Tongue (tissue), 2 donors: ENCODE measurements around the gene MEF2C. TPM values are rescaled to one million over a fixed set of nuclear protein-coding genes. Genes with fewer than 3 reads are reported as not detected.

Source experiments
- DNase-seq: peaks from one replicate; pipeline ENCODE4 v3.0.0-alpha.2; 2015
- total RNA-seq: library from RNA; depleted of rRNA; stranded (reverse); fragments of >200 nt; gene quantifications from one replicate; pipeline ENCODE4 v1.2.3, GENCODE V29; 2014

Gene MEF2C
- total RNA-seq, 1 donor from 2014 or later = 535 TPM

GRCh38 chr5:88888291-88888690 lies 5.3 kb upstream of the MEF2C start:
- no peak for DNase-seq

- no peak for DNase-seq
These were observed 4.4 kb upstream of the MEF2C start for GRCh38 chr5:88887342-88887741.

DNA sequence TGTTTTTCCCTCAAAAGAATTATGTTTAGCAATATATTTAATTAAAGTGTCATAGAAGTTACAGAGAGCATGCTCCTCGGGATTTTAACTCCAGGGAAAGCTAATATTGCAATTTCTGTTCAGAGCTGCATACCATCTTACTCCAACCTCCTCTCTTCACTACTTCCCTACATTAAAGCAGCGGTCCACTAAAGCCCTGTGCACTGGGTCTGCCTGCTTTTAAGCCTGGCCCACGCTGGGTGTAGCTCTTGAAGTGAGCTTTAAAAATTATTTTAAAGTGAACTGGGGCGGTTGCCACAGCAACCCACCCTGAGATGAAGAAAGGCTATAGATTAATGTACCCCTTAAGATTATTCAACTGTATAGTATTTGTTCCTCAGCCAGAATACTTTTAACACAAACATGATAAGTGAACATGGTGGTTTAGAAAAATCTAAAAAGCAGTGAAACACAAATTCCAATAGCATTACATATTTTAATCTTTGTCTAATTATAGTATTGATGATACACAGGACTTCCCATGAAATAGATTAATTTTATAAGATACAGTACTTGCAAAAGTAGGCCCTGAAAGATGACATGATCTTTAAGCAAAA lies 3.9 kb upstream of the MEF2C start:
- DNase-seq = no peak

- DNase-seq = no peak
These were observed 3.3 kb upstream of the MEF2C start for GRCh38 chr5:88886252-88886651.

DNA sequence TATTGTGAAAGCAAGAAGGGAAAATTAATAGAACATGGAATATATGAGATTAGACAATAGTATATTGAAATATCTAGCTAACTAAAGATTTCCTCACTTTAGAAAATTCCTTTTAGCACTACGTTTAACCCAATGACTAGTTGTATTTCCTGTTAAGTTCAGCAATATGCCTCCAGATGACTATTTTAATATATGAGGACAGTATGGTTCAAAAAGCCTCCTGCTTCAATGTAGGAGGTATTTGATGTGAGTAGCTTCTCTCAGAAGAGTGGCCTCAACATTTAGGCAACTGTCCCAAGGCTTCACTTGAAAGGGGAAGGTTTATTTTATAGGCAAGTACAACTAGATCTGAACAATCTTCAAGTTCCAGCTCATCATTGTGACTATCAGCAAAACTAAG lies 2.0 kb upstream of the MEF2C start:
- DNase-seq = no peak

DNA sequence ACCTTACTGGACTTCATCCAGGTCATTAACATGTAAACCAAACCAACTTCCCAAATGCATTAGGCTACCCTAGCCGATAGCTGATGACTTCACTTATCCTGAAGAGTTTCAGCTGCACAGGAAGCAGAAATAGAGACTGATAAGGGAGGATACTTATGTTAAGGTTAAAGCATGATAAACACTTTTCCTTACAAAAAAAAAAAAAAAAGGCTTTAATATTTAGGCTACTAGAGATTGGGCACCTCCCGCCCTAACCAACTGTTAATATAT lies 1.6 kb upstream of the MEF2C start:
- peak; percentile 43 for DNase-seq

GRCh38 chr5:88883836-88884607 lies 1.0 kb upstream of the MEF2C start:
- peak; percentile 84 for DNase-seq

DNA sequence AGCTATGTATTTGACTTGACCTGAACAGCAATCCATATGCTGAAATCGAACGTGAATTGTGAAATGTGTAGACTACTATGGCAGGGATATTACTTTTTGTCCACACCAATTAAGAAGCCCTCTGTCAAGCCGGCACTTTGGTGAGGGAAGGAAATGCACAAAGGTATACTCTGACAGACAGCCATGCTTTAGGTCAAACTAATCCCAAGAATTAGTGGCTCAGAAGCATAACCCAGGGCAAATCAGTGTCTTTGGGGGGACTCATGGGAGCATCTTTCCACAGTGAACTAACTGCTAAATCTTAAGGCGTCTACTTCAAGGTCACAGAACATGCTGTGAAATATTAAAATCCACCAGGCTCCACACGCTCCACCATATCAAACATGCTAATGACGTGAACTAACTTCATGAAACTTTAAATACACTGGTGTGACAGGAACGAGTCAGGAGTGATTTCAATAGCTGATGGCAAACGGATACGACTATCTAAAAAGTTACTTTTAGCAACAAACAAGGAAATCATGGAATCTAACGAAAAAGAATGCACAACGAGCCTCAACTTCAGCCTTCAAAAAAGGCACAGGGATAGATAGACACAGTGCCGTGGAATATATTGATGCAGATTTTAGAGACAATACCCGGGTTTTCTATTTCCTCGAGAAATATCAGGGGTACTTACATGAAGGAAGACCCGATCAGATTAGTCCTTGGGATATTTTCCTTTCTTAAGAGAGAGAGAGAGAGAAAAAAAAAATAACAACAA lies 527 bp downstream of the MEF2C start:
- peak; percentile 55 for DNase-seq

DNA sequence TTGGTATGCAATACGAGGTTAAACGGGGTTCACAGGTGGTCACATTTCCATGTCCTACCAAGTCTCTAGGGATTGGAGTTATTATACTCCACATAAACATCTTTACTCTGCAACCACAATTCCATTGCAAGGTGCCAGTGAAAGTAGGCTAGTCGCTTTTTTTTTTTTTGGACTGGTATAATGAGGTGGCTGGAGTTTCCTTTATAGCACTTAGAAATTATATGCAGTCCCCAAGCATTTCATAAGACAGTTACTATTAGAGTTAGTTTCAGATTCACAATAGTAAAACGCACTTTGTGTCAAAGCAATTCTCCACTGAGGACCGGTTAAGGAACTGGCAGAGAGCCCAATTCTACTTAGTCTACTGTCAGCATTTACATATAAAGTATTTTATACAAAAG lies 1.4 kb downstream of the MEF2C start:
- peak; percentile 54 for DNase-seq

GRCh38 chr5:88880201-88880600 lies 2.8 kb downstream of the MEF2C start:
- no peak for DNase-seq

DNA sequence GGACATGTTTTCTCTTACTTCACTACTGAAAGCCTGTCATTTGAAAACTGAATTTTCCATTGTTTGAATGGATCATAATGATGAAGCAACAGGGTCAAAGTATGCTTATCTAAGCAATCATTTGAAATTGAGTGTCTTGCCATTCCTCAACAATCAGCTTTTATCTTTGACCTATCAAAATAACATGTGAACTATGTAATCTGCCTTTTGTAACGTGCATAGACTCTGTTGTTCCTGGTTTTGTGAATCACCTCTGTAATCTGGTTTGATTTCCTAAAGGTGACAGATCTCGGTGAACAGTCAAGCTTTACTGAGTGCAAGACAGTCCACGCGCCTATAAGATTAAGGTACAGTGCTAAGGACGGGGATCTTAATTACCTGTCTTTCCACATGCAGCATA lies 3.3 kb downstream of the MEF2C start:
- no peak for DNase-seq

GRCh38 chr5:88878976-88879375 lies 4.0 kb downstream of the MEF2C start:
- no peak for DNase-seq

- DNase-seq = no peak
These were observed 5.2 kb downstream of the MEF2C start for GRCh38 chr5:88877826-88878225.

DNA sequence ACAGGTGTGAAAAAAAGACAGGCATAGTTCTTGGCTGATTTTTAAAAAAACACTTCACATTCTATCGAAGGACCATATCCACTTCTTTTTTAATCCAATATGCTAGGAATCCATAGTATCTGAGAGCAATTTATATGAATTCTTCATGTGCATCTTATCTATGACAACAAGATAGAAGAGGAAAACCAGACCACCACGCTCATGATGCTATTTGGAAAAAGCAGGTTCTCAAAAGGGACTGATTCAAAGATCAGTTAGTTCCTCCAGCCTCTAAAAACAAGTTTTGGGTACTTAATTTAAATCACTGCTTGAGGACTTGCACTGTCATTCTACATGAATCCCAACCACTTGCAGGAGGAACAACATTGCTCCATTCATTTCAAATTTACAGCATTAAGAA lies 6.3 kb downstream of the MEF2C start:
- DNase-seq = no peak

- no peak for DNase-seq
These were observed 7.4 kb downstream of the MEF2C start for GRCh38 chr5:88875341-88876234.

- no peak for DNase-seq
These were observed 9.5 kb downstream of the MEF2C start for GRCh38 chr5:88873447-88873846.

DNA sequence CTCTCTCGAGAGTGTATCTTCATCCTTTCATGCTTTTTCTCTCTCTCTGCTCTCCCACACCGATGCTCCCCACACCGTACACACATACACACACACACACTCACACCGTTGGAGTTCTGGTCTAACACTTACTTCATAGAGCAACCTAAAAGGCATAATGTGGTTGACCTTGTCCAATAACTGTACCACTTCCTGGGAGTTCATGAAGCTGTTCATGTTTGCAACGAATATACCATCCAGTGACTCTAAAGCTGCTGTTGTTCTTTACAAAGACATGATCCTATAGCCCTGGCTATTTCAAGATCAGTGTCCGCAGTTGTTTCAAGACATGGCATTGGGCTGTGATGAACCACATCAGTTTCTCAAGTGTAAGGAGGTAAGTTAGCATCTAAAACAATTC lies 10.0 kb downstream of the MEF2C start:
- DNase-seq = no peak

DNA sequence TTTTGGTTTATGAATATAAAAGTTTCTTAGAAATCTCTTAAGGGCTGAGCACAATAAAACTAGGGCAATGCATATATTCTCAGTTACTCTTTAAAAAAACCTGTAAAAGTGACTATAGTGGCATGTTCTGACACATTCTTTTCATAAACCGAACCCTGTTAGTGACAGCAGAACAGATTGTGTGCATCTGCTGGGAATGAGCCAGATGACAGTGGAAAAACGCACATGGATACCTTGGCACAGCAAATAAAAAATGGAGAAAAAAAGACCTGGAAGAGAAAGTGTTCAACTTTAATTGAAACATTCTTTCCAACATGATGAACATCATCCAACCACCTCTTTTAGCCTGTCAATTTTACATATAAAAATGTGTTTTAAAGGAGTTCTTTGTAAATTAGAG lies 12.7 kb downstream of the MEF2C start:
- no peak for DNase-seq

DNA sequence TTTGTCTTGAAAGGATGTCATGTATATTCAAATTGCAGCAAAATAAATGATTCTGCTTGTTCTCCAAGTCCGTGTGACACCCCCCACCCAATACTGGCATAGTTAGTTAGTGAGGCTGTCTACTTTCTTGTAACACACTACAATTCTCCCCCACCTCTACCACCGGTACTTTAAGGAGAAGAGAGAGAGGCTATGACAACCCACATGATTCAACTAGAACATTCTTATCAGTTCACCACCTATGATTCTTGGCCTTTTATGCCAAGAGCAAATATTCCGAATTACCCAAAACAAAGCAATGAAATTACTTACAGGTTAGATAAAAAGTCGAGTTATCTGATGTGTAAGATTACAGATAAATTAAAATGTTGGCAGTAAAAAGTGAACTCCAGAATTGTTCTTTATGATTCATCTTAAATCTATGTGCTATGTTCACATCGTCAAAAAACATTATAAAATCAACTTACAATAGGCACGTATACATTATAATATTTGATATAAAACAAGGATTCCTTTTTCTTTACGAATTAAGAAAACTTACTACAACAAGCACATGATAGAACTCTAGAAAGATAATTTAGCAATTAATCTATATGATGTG lies 14.4 kb downstream of the MEF2C start:
- no peak for DNase-seq

- no peak for DNase-seq
These were observed 15.3 kb downstream of the MEF2C start for GRCh38 chr5:88867638-88868037.

- no peak for DNase-seq
These were observed 19.5 kb downstream of the MEF2C start for GRCh38 chr5:88863523-88863922.

DNA sequence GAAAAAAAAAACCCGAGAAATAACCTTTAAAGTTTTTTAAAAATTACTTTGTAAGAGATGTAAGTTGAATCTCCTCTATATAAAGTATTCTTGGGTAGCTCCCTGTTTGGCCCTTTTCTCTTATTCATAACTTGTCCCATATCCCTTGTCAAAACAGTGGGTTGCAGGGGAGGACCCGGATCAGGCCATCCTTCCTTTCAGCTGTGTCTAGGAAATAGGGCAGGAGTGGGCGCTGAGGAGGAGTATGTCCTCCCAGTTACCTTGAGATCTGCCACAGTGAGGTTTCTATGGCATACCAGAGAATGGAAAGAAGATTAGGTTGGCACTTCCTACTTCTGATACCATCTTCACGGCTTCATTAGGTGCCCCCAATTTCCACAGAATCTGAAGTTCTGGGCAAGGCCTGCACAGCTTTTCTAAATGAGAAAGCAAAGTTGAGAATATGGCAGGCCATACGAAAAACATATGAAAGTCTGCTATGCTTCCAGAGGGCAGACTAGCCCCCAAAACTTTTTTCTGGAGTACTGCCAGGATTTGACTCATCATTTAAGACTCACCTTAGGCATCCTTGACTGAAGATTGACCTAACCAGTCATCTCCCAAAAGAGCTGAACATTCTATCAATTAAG lies 20.3 kb downstream of the MEF2C start:
- DNase-seq = no peak
